DND-41 (cell line): ENCODE data around the gene FLT4.
"Not testable (repeated sequence)": the region's sequence is repeated elsewhere in the genome, so short reads cannot be mapped to it uniquely, and the experiment has no call there.

Experiments used
- ATAC-seq: fragments of 200-7000 bp; cut with Tn5 transposase; 3 replicates; pipeline ENCODE4 v1.9.1; 2021; ENCODE audit warnings: low read depth; ENCODE audit not compliant: insufficient read depth
- DNase-seq: peaks from one replicate; pipeline ENCODE4 v3.0.0-alpha.2; 2020
- H2AFZ ChIP-seq: 2 replicates; pipeline ENCODE4 v1.6.0; 2012; ENCODE audit warnings: low read depth, low read length
- H3K27ac ChIP-seq: 2 replicates; pipeline ENCODE4 v1.5.1; 2012; ENCODE audit warnings: low read length, inconsistent platforms
- H3K27me3 ChIP-seq: fragments of 200-600 bp; sonication (generic); 2 replicates; pipeline ENCODE4 v1.6.0; 2012; ENCODE audit warnings: low read length, mild to moderate bottlenecking, inconsistent platforms; ENCODE audit not compliant: insufficient read depth, poor library complexity
- H3K36me3 ChIP-seq: 2 replicates; pipeline ENCODE4 v1.5.1; 2012; ENCODE audit warnings: low read length, inconsistent platforms; ENCODE audit not compliant: insufficient read depth
- H3K4me1 ChIP-seq: 2 replicates; pipeline ENCODE4 v1.5.1; 2012; ENCODE audit warnings: mild to moderate bottlenecking, low read length; ENCODE audit not compliant: insufficient read depth
- H3K4me2 ChIP-seq: 2 replicates; pipeline ENCODE4 v1.6.0; 2012; ENCODE audit warnings: mild to moderate bottlenecking, moderate library complexity, low read length, inconsistent platforms; ENCODE audit not compliant: insufficient read depth
- H3K4me3 ChIP-seq, 2 experiments: fragments of 200-600 bp in 1 of 2; shearing (Covaris generic) in 1 of 2; 2 replicates each; pipeline ENCODE4 v1.5.1; 2012 to 2016; ENCODE audit warnings: inconsistent platforms in 2 of 2, low read length in 2 of 2, mild to moderate bottlenecking in 2 of 2, low read depth in 1 of 2, moderate library complexity in 1 of 2
- H3K79me2 ChIP-seq: 2 replicates; pipeline ENCODE4 v1.6.0; 2012; ENCODE audit warnings: low read length, inconsistent platforms; ENCODE audit not compliant: insufficient read depth
- H3K9ac ChIP-seq: 2 replicates; pipeline ENCODE4 v1.6.0; 2012; ENCODE audit warnings: low read depth, mild to moderate bottlenecking, inconsistent platforms, low read length, moderate library complexity
- H3K9me3 ChIP-seq: 2 replicates; pipeline ENCODE4 v1.5.1; 2012; ENCODE audit warnings: low read length, moderate library complexity, mild to moderate bottlenecking, inconsistent platforms; ENCODE audit not compliant: insufficient read depth, severe bottlenecking
- H4K20me1 ChIP-seq: 2 replicates; pipeline ENCODE4 v1.6.0; 2012; ENCODE audit warnings: low read length; ENCODE audit not compliant: insufficient read depth
- CTCF ChIP-seq: IDR thresholded peaks from 2 replicates; pipeline ENCODE4 v1.5.1; 2012; ENCODE audit warnings: borderline replicate concordance, low read length, moderate library complexity, mild to moderate bottlenecking; ENCODE audit not compliant: poor library complexity, severe bottlenecking; ENCODE audit errors: extremely low read depth
- EZH2 ChIP-seq: IDR thresholded peaks from 3 replicates; pipeline ENCODE4 v1.6.1; 2012; ENCODE audit warnings: borderline replicate concordance, low read depth, mild to moderate bottlenecking, moderate library complexity, low read length, inconsistent platforms; ENCODE audit not compliant: severe bottlenecking

Gene FLT4

GRCh38 chr5:180665682-180666404, 16.4 kb upstream of the FLT4 start:
- H3K4me3 ChIP-seq: no peak overlapping the region
- no peaks in the 10 kb centered on the region for H3K27me3 ChIP-seq
- ATAC-seq (no peak), DNase-seq (no peak)
- no peak overlapping the region for H2AFZ ChIP-seq
- no peaks in the 10 kb centered on the region for H3K36me3 ChIP-seq
- H3K79me2 ChIP-seq: no peaks in the 10 kb centered on the region
- no peak overlapping the region for H3K9ac ChIP-seq
- TF ChIP-seq CTCF (no peak), EZH2 (no peak)
- H3K9me3 ChIP-seq: no peaks in the 10 kb centered on the region
- H4K20me1 ChIP-seq: no peaks in the 10 kb centered on the region
- no peak overlapping the region for H3K27ac ChIP-seq
- no peak overlapping the region for H3K4me2 ChIP-seq
- H3K4me1 ChIP-seq: no peaks in the 10 kb centered on the region

GRCh38 chr5:180658774-180659564, 9.6 kb upstream of the FLT4 start:
- Histone ChIP-seq H4K20me1 (no peaks in the 10 kb centered on the region), H3K4me3 (no peak overlapping the region), H3K36me3 (no peaks in the 10 kb centered on the region), H3K27ac (no peak overlapping the region), H3K4me2 (no peak overlapping the region), H3K9ac (no peak overlapping the region), H3K4me1 (no peaks in the 10 kb centered on the region), H3K9me3 (no peaks in the 10 kb centered on the region), H2AFZ (no peak overlapping the region), H3K27me3 (no peaks in the 10 kb centered on the region), H3K79me2 (no peaks in the 10 kb centered on the region)
- no peak for ATAC-seq
- no peak for DNase-seq
- TF ChIP-seq CTCF: no peak
- TF ChIP-seq EZH2: no peak

GRCh38 chr5:180655243-180655642, 5.8 kb upstream of the FLT4 start:
- not testable (repeated sequence) for H4K20me1 ChIP-seq, H3K79me2 ChIP-seq, H3K27ac ChIP-seq, H3K4me1 ChIP-seq, H3K9ac ChIP-seq, H2AFZ ChIP-seq, H3K4me3 ChIP-seq, H3K9me3 ChIP-seq, DNase-seq, H3K4me2 ChIP-seq, H3K36me3 ChIP-seq, ATAC-seq
- H3K27me3 ChIP-seq: peaks cover 22% of the 10 kb centered on the region

- Histone ChIP-seq H3K4me2 (no peak overlapping the region), H3K27me3 (peaks cover 46% of the 10 kb centered on the region), H3K9me3 (no peaks in the 10 kb centered on the region), H3K27ac (no peak overlapping the region), H3K4me3 (no peak overlapping the region), H3K36me3 (no peaks in the 10 kb centered on the region), H3K9ac (no peak overlapping the region), H3K4me1 (peaks cover 22% of the 10 kb centered on the region), H4K20me1 (peaks cover 8% of the 10 kb centered on the region; the same call in 1 of the 2 replicates), H3K79me2 (no peaks in the 10 kb centered on the region), H2AFZ (no peak overlapping the region)
- TF ChIP-seq EZH2 (no peak), CTCF (no peak)
- DNase-seq (no peak), ATAC-seq (no peak)
Measured at GRCh38 chr5:180652771-180653170, 3.4 kb upstream of the FLT4 start.
